ENCODE results near the gene BATF2.
"Not testable (repeated sequence)": the region's sequence is repeated elsewhere in the genome, so short reads cannot be mapped to it uniquely, and the experiment has no call there.

DNA sequence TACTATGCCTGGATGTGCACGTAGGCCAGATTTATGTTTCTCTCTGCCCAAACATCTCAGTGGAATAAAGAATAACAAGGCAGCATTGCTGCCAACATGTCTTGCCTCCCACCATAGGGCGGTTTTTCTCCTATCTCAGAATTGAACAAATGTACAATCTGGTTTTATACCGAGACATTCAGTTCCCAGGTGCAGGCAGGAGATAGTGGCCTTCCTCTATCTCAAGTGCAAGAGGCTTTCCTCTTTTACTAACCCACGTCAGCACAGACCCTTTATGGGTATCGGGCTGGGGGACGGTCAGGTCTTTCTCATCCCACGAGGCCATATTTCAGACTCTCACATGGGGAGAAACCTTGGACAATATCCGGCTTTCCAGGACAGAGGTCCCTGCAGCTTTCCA lies 26.7 kb upstream of the BATF2 start:
- TF ChIP-seq EZH2phosphoT487 (IDR thresholded peaks at IDR 0.05; ENCODE audit: low read length) = not testable (repeated sequence)
- TF ChIP-seq, protein P1, sequence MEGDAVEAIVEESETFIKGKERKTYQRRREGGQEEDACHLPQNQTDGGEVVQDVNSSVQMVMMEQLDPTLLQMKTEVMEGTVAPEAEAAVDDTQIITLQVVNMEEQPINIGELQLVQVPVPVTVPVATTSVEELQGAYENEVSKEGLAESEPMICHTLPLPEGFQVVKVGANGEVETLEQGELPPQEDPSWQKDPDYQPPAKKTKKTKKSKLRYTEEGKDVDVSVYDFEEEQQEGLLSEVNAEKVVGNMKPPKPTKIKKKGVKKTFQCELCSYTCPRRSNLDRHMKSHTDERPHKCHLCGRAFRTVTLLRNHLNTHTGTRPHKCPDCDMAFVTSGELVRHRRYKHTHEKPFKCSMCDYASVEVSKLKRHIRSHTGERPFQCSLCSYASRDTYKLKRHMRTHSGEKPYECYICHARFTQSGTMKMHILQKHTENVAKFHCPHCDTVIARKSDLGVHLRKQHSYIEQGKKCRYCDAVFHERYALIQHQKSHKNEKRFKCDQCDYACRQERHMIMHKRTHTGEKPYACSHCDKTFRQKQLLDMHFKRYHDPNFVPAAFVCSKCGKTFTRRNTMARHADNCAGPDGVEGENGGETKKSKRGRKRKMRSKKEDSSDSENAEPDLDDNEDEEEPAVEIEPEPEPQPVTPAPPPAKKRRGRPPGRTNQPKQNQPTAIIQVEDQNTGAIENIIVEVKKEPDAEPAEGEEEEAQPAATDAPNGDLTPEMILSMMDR (IDR thresholded peaks at IDR 0.05; ENCODE audit: low read length) = not testable (repeated sequence)

All from MM.1S (cell line).